HTERT RPE-1 (cell line): ENCODE results near the gene GGACT.
"Not testable (repeated sequence)": the region's sequence is repeated elsewhere in the genome, so short reads cannot be mapped to it uniquely, and the experiment has no call there.

ENCODE experiments used
- in situ Hi-C: fragments of 300-500 bp; cut with MboI; formaldehyde crosslinking; loops from 4 replicates; pipeline ENCODE4 v1.14.3; 2020; ENCODE audit warnings: low sequenced_read_pairs

The GGACT gene

GRCh38 chr13:100532090-100532766 lies 56.4 kb downstream of the GGACT start:
- in situ Hi-C loops, result no loop called here

GRCh38 chr13:100530671-100531213 lies 57.8 kb downstream of the GGACT start:
- in situ Hi-C loops, result no loop called here

DNA sequence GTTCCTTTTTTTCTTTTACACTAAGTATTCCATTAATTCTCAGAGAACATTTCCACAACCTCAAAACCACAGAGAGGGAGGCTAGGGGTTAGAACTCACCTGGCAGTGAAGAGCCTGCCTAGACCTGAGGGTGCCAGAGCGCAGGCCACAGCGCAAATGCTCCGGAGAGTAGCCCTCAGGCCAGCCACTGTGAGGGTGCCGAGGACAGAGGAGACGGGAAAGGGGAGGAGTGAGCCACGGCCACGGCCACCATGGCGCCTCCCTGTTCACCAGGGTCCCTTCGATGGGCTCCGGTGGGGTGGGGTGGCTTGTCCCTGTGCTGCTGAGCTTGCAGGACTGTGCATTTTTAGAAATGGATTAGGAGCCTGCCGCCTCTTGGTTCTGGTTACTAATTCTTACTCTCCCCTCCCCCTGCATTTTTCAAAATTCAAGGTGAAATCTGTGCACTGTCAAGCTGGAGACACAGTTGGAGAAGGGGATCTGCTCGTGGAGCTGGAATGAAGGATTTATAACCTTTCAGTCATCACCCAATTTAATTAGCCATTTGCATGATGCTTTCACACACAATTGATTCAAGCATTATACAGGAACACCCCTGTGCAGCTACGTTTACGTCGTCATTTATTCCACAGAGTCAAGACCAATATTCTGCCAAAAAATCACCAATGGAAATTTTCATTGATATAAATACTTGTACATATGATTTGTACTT lies 58.8 kb downstream of the GGACT start:
- in situ Hi-C loops, result no loop called here

- in situ Hi-C loops, result no loop called here
Observed at GRCh38 chr13:100528820-100529219, 59.8 kb downstream of the GGACT start.

DNA sequence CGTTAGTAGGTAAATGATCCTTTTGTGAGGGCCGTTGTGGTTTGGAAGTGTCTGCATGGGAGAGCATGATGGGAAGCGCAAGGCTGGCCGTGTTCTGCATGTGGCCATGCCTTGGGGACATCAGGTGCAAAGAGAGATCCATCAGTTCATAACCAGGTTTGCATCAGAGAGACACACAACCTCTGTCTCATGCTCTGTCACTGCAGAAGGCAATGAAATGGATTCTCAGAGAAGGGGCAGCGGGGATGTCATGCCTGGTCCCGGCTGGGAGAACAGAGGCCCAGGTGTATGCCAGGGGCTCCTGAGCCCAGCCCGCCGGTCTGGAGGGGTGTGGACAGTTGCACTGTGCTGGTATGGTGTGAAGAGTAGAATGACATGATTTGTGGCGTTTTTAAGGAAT lies 60.2 kb downstream of the GGACT start:
- in situ Hi-C loops, result no loop called here

GRCh38 chr13:100527644-100528043 lies 60.9 kb downstream of the GGACT start:
- in situ Hi-C loops, result no loop called here

DNA sequence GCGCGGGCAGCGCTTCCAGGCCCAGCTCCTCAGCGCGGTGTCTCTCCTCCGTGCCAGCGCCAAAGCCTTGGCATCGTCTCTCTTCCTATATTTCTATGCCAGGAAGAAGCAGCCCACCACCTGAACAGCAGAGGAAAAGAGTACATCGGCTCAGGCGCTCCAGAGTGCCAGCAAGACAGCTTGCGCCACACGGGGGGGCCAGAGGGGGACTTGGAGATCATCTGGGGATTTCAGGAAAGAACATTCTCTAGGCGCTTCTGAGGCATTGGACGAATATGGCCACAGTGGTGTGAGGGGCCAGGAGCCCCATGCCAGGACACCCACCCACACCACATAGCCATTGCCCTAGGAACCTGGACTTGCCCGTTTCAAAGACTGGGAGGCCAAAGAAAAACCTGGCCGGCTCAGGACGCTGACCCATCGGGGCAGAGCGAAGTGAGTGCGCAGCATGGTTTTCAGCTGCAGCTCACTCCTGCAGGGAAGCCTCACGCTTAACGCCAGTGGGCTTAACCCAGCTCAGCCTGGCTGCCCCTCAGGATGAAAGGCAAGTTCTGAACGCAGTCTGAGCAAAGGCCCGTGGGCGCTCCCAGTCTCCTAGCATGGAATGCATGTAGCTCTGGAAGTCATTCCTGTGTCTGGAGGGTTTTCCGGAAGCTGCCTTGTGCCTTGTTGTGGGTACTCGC lies 62.1 kb downstream of the GGACT start:
- in situ Hi-C loops, result no loop called here

- in situ Hi-C loops, result no loop called here
Observed at GRCh38 chr13:100525453-100526317, 62.9 kb downstream of the GGACT start.

DNA sequence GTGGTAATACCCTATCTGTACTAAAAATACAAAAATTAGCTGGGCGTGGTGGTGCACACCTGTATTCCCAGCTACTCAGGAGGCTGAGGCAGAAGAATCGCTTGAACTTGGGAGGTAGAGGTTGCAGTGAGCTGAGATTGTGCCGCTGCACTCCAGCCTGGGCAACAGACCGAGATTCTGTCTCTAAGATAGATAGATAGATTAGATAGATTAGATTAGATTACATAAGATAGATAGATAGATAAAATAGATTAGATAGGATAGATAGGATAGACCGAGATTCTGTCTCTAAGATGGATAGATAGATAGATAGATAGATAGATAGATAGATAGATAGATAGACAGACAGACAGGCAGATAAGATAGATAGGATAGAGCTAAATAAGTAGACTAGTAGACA lies 63.9 kb downstream of the GGACT start:
- in situ Hi-C loops, result not testable (repeated sequence)

GRCh38 chr13:100523981-100524386 lies 64.6 kb downstream of the GGACT start:
- in situ Hi-C loops, result no loop called here

DNA sequence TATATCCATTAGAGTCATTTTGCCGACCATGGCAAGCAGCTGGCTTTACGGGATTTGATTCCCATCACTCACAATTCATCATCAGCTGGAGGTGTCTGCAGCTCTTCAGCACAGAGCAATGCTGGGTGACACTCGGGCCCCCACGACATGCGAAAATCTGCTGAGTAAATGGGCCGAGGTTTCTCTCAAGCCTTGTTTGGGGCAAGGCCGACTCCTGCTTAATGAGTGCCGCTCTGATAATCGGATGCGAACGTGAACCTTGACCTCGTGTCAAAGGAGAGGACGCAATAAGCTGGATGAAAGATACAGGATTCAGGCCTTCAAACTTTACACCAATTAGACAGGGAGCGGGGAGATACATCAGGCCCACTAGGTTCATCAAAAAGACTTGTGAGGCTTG lies 65.2 kb downstream of the GGACT start:
- in situ Hi-C loops, result no loop called here

DNA sequence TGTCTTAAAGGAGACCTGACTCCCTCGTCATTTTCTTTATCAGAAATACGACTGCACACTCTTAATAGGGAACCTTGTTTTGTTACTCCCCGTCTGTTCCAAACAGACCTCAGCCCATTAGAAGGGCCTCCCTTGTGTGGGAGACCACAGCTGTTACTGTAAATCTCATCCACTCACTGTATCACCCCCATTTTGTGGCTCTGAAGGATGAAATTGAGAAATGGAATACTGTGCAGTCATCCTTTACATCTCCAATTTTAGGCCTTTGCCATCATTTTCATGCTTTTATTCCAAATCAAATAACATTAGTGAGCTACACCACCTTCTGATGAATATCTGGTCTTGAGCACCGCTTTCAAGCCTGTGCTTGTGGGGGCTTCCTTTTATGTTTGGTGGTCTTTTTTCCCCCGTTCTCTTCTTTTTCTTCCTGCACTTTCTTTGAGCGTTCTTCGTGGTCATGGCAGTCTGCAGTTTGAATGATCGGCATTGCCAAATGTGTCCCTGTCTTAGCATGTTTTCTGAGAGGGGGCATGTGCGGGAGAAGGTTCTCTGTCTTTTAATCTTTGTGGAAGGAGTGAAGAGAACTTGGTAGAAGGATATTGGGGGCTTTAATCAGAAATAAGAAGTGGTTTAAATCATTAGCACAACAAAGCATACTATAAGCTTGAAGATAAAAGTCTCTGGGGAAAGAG lies 65.8 kb downstream of the GGACT start:
- in situ Hi-C loops, result no loop called here

DNA sequence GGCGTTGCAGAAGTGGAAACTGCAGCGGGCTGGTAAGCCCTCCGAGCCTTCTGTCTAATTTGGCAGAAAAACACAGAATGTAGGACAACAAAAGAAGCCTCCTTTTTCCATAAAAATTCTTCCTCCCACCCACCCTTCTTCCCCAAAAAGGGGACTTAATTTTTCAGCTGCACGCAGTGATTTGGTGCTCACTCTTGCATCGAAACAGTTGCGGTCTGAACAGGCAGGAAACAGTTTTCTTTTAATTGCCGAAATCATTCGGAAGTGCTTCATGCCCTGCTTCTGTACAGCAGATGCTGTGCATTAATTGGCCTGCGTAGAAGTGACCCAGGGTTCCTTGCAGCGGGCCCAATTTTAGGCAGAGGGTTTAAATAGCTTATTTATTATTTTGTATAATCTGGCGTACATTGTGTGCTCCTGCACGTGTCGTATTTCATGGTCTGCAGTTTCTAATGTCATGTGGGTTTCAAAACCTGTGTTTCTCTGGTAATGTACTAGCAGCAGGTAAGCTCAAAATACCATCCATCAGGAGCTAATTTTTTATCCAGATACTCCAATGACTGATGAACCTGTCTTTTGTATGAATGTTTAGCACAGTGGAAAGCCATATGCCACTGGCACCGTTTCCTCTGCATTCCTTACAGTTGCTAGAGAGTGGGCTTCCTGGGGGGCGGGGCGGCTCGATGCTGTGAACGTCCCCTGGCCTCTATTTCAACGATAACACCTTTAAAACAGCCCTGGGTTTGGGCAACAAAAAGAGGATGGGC lies 66.6 kb downstream of the GGACT start:
- in situ Hi-C loops, result no loop called here

DNA sequence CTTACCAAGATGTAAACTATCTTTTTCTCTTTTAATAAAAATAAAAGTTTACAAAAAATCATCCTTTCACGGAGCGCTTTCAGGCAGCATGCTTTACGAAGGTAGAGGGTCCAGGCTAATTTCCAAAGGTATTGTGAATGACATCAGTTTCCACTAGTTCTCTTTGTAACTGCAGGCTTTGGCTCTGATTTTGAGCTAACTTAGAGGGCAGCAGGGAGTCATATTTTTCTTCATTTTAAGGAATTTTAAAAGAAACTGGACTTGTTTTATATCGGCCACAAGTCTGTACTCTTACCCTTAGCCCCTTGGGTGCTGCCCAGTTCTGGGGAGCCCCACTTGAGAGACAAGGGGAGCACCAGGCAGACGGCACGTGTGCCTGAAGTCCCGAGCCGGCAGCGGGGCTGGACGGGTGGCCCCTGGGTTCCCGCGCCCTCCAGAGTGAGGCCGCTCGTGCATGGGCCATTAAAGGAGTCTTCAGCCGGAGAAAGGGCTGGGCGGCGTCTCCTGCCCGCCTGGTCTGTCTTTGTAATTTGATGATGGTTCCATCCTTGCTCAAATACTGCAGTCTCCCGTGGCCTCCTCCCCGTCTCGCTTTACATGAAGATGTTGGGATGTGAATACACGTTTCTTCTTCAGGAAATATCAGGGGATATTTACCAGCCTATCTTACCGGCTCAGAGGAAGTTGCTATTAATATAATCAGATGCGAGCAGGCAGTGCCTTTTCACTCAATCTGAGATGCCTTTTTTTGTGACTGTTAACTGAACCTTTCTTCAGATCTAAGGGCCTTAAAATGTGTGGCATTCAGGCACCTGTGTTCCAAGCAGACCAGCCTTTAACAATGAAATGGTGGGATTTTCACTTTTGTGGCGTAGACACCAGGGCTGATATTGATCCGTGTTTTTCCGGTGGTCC lies 67.4 kb downstream of the GGACT start:
- in situ Hi-C loops, result no loop called here

DNA sequence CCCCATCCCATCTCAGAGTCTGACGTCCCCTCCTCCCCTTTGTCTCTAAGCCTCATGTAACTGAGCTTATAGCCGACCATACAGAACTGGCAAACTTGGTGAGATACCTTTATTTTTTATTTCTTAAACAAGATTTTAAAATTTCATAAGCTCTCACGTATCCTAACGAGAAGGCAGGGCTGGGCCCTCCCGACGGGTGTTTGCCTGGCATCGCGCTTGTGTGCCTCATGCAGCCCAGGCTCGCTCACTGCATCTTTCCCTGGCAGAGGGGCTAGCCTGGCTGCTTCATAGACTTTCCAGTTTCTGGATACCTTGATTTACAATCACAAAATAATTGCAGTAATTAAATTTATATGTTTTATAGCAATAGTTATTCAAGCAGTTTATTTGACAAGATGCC lies 69.0 kb downstream of the GGACT start:
- in situ Hi-C loops, result no loop called here

DNA sequence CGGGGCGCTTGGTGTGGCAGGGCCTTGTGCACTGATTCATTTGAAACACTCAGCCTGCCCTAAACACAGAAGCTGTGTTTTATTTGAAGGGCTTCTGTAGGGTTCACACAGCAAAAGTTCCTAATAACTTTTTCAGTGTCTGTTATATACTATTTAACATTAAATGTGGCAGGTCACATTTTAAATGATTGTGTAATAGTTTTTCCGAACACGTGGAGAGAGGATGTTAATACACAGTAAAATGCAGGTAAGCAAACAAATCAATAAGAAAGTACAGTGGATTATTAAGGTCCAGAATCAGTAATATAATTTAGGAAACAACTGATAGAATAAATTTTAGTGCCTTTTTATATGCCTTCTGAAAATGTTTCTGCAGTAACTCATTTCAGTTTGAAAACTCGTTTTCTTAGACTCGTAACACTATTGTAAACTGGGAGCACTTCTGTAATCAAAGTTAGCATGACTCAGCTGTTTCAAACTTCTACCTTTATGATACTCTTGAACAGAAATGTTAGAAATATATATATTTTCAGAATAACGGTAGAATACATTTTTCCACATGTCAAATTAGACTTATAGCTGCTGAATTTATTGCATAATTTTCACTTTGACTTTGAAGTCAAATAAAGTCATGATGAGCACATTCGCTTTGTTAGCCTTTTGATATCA lies 70.1 kb downstream of the GGACT start:
- in situ Hi-C loops, result no loop called here

GRCh38 chr13:100517728-100518127 lies 70.9 kb downstream of the GGACT start:
- in situ Hi-C loops, result no loop called here

DNA sequence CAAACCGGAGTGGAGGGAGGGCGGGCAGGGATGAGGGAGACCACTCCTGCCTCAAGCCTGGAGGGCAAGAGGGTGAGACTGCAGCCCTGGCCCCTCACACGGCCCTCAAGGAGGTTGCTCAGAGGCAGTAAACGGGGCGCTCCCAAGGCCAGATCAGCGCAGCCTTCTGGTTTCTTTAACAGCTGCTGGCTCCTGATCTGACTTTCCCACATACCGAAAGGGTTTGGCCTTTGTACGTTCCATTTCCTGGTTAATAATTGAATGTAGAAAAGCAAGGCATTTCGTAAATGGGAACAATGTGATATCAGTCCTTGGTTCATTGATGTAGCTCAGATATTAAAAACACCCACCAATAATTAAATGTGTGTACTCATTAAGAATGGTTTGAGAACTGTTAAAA lies 71.5 kb downstream of the GGACT start:
- in situ Hi-C loops, result no loop called here
